GM19351 (cell line): ENCODE measurements around the gene CD58.

Experiments
- ATAC-seq: cut with Tn5 transposase; IDR thresholded peaks from one replicate; pipeline ENCODE4 v1.9.1; 2021; ENCODE audit warnings: mild to moderate bottlenecking, moderate library complexity; ENCODE audit not compliant: unreplicated experiment

The CD58 gene

DNA sequence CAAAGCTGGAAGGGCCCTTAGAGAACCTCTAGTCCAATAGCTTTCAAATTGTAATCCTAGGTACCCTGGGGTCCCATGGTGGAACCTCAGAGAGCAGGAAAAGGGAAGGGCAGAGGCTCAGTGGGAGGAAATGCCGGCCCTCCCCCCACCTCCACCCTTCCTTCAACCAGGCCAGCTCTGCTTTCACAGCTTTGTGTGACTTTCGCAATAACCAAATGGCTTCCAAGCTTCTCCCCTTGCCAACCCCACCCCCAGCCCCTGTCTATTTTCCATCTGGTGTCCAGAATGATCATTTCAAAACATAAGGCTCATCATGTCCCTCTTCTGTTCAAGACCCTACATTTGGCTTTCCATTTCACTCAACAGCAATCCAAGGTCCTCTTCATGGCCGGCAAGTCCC, 74.4 kb downstream of the CD58 start:
- ATAC-seq, result no peak

DNA sequence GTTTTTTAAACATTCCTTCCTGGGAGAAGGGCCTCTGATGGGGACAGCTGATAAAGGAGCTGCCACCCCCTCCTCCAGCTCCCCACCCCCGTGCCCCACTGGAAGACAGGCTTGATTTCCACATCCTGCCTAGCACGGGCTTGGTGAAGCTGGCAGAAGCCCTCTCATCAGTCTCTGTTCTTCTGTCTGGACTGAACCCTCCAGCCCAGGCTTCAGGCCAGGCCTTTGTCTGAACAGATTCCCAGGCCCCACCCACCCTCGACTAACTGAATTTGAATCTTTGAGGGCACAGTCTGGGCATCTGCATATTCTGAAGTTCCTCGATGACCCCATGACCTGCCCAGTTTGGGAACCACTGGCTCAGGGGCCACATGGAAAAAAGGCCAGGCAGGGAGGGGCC, 75.3 kb downstream of the CD58 start:
- no peak for ATAC-seq

DNA sequence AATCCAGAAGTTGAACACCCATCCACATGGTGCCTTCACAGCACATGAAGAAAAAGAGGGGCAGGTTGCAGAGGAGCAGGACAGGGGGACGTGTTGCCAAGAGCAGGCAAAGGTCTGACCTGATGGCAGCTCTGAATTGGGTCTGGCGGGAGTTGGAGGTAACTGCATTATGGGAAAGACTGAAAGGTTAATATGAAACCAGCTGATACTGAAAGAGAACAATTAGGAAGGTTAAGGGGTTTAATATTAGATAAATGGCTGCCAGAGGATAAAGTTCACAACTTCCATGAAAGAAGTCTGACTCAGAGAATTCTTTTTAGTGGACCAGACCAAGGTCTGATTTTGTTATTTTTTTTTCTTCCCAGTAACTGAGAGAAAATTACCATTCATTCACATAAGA, 76.1 kb downstream of the CD58 start:
- no peak for ATAC-seq

DNA sequence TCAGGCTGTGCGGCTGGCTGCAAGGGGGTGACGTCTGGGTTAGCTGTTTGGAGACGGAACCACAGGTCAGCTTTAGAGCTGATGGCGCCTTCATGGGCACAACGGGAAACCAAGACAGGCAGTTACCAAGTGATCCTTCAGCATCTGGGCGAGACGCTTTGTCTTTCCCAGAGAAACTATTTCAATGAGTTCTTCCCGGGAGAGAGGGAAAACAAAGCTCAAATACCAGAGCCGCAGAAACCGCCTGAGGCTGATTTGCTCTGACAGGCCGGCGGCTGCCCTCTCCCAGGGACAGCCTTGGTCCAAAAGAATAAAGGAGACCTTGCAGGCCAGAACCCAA, 76.5 kb downstream of the CD58 start:
- no peak for ATAC-seq

DNA sequence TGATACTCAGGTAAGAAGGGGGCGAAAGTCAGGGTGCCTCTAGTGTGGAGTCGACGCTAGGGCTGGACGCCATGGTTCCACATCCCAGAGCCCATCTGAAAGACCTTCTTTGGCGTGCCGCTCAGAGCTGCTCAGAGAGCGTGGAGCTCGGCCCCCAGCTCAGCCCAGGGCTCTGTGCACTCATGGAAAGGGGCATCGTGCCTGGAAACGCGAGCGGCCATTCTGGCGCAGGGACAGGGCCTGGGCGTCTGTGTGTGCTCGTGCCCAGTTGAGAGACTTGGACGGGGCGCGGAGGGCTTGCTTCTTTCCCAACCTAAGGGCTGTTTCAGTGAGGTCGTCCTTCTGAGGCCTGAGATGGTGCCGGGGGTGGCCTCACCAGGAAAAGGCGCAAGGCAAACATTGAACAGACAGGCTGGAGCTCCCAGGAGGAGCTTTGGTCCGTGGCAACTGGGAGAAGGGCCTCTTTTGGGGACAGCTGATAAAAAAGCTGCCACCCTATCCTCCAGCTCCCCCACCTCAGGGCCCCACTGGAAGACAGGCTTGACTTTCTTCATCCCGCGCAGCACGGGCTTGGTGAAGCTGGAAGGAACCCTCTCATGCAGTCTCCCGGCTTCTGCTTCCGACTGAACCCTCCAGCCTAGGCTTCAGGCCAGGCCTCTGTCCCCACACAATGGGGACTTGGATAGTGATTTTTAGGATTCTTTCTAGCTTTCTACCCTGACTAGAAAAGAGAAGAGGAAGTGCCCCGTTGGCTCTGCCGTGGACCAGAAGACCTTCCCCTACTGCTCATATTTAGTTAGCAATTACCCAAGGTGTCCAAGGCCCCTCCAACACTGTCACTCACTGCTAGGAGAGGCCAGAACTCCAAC, 77.1 kb downstream of the CD58 start:
- ATAC-seq, result no peak

DNA sequence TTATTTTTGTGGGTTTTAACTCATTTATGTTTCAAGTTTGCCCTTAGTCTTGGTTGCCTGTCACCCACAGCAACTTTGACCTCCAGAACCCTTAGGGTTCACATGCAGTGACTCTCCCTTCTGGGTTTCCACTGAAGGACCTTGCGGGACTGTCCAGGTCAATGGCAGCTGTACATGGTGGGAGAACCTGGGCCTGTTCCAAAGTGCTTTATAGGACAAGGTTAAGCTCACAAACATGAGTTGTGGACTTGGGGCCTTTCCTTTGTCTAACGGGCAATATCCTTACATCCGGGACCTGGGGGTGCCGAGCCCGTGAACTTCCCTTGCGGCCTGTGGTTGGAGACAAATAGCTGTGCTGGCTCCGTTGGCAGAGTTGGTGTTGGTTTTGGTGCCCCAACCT, 77.8 kb downstream of the CD58 start:
- no peak for ATAC-seq

DNA sequence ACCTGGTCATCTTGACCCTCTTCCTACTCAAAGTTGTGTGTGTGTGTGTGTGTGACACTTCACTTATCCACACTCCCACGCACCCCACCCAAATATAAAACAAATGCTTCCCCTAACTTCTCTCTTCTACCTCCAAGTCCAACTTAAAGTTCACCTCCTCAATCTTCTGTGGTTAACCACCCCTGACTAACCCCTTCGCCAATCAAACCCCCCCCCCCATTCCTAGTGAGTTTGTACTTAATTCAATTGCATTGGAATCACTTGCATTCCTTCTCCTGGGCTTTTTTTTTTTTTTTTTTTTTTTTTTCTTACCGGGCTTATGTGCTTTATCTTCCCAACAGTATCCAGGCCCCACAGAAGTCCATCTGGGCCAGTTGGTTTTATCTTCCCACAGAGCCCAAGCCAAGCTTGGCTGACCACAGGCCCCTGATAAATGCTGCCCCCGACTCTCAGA, 78.4 kb downstream of the CD58 start:
- no peak for ATAC-seq

DNA sequence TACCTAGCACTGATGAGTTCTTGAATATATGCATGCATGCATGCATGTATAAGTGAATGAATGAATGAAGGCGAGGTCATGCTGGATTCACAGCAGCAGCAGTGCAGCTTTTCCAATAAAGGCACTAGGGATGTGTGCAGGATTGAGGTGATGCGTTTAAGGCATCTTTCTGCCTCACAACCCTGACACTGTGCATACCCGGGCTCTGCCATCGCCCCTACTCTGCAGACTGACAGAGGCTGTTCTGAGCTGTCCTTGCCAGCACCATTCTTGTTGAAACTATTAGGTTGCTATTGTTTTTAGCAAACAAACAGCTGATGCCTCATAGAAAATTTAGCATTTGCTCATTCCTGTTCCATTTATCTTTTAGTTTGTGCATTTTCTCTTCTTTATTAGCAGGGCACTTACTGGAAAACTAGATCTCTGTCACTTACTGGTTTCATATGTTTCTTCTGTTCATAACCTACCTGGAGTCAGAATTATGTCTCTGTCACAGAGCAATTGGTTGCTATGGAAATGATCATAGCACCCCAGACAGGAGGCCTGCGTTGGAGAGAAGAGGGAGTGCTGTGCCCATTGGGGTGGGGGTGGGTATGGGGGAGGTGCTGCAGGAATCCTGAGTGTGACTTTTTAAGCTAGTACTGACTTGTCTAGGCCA, 79.0 kb downstream of the CD58 start:
- ATAC-seq, result no peak

DNA sequence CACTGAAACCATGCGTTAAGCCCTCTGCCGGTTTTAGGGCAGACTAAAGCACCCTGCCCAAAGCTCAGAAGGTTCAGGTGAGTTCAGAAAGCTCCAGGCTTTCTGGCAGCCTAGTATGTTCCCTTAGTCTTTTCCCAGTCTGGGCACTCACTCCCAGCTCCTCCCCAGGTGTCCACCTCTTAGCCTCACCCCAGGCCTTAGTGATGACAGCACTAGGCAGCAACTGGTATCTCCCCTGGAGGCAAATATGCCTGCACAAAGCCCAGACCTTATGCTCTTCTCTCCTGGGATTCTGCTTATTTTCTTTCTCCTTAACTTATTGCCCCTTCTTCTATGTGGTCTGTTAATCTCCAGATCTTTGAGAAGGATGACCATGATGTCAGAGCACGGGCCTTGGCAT, 80.2 kb downstream of the CD58 start:
- no peak for ATAC-seq

DNA sequence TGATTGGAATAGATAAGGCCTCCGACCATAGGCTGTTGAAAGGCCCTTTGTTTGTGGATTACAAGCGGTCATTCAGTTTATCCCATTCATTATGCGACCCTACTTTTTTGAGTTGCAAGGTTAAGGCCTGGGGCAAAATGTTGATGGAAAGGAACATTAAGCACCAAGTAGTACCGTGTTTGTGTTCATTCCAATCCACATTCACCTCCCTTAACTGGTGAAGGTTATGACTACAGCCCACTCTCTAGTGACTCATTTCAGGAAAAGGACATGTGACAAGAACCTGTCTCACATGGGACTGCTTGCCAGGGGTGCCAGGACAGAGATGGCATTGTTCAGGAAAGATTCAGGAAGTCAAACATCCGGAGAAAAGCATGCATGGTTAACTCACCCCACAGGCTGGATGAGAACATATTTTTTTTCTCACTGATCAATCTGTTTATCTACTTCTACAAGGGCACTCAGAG, 81.6 kb downstream of the CD58 start:
- ATAC-seq, result no peak

DNA sequence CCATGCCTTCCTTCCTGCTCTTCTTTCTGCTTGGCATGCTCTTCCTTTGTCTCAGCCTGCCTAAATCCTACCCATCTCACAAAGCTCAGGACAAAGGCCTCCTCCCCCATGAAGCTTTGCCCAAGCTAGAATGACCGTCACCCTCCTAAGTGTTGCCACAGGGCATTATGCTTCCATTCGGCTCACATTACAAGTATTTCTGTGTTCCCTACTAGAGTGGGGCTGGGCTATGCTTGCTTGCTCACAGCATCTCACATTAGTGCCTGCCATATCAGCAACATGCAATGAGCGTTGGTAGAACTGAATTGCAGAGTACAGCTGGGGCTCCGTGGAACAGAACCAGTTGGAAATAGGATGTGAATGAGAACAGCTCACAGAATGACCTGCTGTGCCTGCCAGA, 82.8 kb downstream of the CD58 start:
- ATAC-seq, result no peak

DNA sequence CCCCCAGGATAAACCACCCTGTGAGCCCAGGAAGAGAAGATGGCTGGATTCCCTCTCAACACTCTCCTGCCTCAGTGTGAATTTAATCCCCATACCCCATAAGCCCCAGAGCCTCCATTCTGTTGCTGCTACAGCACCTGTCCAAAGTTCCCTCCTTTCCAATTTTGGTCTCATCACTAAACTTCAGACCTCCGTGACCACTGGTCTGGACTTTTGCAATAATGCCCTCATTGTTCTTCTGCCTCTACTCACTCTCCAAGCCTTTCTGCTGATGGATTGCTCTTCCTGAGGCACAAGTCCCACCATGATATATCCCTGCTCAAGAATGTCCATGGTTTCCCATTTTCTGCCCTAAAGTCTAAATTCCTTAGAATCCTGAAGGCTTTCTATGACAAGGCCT, 83.2 kb downstream of the CD58 start:
- no peak for ATAC-seq

DNA sequence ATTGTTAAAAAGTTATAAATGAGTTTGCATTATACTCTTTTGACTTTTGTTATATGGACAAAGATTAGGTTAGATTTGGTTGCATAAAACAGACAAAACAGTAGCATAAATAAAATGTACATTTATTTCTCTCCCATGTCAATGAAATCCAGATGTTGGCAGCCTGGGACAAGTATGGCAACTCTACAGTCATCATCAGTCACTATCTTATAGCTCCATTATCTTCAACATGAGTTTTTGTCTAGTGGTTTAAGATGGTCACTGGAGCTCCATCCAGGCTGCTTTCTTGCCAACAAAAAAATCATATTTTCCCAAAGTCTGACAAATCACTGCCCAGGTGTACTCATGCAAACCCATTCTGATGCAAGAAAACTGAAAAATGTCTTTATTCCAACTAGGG, 83.8 kb downstream of the CD58 start:
- no peak for ATAC-seq

DNA sequence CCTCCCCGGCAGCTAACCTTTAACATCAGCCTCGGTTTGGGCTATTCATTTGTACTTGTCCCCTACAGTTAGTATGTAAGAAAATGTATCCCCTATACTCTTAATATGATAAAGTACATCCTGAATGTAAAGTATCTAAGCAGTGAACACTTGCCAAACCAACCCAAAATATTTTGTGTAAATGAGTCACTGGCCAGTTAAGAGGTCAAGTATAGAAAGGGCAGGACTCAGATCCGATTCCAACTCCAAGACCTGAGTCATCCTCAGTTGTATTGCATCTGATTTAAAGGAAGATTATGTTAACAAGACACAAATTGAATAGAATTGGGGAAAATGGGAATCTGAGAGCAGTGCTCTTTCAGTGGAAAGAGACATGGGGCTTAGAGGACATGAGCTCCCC, 84.4 kb downstream of the CD58 start:
- ATAC-seq, result no peak

DNA sequence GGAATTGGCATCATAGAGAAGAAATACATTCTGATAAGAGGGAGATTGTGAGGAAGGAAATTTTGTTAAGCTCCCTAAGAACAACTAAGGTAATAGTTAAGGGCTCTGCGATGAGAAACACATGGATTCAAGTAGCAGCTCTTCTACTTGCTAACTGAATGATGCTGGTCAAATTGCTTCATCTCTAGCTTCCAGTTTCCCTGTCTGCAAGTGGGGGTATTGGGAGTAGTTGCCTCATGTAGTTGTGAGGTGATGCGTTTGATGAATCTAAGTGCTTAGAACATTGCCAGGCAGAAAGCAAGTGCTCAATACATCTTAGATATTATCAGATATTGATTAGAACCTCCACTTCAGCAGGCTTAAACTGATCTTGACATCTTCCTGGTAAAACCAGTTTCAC, 84.8 kb downstream of the CD58 start:
- no peak for ATAC-seq

DNA sequence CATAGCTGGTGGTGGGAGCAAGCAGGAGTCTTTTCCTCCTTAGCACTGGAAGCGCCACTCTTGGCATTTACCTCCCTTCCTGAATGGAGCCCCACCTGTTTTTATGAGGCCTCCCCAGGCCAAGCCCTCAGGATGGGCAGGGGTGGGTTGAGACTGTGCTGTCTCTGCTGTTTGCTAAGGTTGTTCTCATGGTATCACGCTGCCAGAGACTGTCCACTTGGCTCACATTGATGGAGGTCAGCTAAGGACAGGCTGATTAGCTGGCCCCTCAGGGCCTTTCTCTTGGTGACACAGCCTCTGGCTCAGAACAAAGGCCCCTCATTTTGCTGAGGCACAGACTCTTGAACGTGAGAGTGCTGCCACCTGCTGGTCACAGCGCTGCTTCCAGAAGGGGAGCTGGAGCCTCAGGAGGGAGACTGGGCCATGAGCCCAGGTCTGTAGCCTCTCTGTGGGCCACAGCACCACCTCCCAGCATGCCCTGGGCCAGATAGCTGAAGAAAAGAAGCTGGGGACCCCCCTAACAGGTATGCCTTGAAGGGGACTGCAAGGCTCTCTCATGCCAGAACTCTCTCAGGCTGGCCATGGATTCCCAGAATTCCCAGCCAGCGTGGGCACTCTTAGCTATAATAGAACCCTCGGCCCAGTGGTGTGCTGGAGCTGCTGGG, 85.6 kb downstream of the CD58 start:
- peak; percentile 90 for ATAC-seq

DNA sequence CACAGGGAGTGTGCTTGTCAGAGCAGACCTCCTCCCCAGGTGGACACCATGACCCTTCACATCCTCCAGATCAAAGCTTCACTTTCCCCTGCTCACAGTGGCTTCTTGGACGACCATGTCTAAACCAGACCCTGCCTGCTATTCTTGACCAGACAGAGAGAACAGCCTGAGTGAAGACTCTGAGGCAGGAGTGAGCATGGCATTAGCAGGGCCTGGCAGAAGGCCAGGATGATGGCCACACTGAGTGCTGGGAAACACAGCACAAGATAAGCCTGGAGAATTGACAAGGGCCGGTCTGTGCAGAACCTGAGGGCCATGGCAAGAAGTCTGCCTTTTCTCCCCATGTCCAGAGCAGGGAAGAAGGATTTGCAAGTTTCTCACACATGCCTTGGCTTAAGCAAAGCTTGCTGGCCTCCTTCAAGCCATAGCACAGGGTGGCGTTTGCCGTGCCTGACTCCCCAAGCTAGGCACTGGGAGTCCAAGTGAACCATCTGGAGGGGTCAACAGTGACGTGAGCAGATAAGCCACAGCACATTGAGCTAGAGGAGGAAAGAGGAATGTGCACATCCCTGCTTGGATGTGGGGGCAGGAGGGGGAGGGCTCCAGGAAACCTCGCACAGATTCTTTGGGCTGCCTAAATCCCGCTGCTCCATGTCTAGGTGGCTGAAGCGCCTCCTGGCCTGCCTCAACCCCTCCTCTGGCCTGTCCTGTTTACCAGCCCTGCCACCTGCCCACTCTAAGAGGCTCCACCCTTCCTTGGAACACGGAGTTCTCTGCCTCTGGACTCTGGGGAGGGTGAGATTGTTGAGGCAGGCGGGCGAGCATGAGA, 87.1 kb downstream of the CD58 start:
- ATAC-seq, result no peak

DNA sequence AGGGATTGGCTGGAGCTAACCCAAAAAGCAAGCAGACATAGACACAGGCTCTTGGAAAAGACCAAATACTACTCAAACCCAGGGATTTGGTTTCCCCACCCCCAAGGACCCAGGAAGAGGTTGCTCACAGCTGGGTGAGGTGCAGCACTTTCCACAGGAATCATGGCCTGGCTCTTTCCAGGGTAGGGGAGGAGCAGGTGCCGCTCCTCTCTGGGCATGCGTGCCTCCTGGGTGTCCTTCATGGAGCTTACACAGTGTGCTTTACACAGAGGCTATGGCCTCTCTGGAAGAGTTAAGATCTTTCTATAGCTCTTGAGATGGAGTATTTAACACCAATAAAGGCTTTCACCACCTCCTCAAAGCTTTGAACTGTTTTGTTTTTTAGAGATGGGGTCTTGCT, 88.3 kb downstream of the CD58 start:
- ATAC-seq, result no peak

DNA sequence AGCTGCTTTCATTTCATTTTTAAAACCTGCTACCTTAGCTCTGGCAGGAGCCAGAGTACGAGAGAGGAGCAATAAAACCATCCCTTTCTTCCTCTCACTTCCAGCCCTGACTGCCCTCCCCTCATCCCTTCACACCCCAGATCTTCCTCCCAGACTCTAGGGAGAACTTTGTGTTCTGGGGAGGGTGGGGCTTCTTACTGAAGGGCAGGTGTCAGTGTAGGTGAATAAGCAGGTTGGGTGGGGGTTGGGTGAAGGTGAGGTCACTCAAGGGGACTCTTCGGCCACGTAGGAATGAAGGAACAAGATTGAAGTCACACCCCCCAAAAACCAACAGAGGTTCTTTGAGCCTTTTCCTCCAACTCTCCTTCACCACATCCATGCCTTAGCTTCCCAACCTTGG, 88.9 kb downstream of the CD58 start:
- ATAC-seq, result no peak

DNA sequence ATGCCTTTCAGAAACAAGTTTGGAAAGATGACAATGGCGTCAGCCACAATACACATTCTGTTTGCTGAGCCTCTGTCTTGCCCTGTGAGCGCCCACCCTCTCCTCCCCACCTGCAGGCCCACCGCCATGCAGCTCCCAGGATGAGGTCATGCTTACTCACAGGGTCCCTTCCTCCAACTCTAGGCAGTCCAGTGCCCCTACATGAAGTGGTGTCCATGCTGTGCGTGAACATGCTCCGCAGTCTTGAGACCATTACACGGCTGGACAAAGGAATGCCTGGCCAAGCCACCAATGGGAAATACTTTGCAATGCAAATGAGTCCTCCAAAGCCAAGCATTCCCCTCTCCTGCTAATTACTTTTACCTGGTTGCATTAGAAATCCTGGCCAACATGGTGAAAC, 92.2 kb downstream of the CD58 start:
- ATAC-seq, result no peak

DNA sequence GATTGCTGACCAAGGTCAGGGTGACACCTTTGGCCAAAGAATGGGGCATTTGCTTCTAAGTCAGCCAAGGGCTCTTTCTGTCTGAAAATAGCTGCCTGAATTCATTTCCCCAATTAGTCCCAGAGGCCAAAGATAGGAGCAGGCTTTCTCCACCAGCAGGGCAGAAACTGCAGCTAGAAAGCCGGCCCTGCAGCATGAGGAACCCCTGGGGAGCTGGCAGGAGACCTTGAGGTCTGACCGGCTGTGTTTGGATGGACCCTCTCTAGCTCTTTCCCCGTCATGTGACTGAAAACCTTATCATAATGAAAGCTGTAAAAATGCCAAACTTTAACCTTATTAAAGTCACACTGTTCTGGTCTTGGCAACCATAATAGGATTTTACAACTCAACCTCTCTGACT, 93.4 kb downstream of the CD58 start:
- ATAC-seq, result no peak
